HG02642 (cell line): ENCODE results near the gene KCNJ10.

Experiments used
- ATAC-seq: cut with Tn5 transposase; IDR thresholded peaks from one replicate; pipeline ENCODE4 v1.9.1; 2021; ENCODE audit warnings: mild to moderate bottlenecking; ENCODE audit not compliant: unreplicated experiment, poor library complexity

KCNJ10 gene

GRCh38 chr1:159951016-159951415 lies 118.9 kb downstream of the KCNJ10 start:
- no peak for ATAC-seq

DNA sequence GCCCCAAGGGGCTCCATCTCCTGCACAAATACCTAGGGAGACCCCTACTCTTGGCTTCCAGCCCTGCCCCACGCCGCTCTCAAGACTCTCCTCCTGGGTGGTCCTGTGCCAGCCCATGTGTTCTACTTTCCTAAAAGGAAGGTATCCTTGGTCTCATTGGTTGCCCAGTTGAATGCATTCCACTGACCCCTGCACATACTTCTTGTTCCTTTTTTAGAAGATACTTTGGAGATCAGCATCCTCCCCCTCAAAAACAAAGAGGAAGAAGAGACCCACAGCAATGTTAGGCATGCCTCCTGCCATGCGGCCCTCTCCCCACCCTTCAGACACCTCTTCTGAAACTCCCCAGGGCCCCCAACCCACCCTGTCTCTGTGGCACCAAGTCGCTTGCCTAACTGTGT lies 120.0 kb downstream of the KCNJ10 start:
- no peak for ATAC-seq

DNA sequence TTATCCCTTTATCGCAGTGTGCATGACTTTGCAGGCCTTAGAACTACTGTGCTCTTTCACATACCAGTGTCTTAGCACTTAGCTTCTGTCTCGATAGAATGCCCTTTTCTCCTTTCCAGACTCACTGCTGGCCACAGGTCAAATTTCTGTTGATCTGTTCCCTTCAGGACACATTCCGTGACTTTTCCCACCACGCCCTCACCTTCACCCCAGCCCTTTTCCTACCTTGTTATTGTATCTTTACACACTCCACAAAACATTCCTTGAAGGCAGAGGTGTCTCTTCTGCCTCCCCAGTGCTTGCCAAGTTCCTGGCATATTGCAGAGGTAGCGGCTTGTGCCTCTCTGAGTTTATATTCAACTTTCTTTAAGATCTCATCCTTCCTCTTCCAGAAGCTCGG lies 120.8 kb downstream of the KCNJ10 start:
- ATAC-seq, result no peak
